Mucosa of rectum (tissue), 2 donors: Measurements from ENCODE around the gene NOTUM.

Source experiments
- H3K27ac ChIP-seq, 2 donors: one replicate each; pipeline ENCODE4 v1.7.0; 2013; ENCODE audit warnings: inconsistent platforms in 2 of 2, low read depth in 2 of 2, low read length in 2 of 2
- H3K27me3 ChIP-seq, 2 donors: one replicate each; pipeline ENCODE4 v1.7.0; 2013; ENCODE audit warnings: low read length in 2 of 2; ENCODE audit not compliant: control insufficient read depth in 2 of 2, insufficient read depth in 2 of 2
- H3K36me3 ChIP-seq, 2 donors: one replicate each; pipeline ENCODE4 v1.7.0; 2013; ENCODE audit warnings: low read length in 2 of 2; ENCODE audit not compliant: control insufficient read depth in 2 of 2, insufficient read depth in 2 of 2
- H3K4me1 ChIP-seq, 2 donors: one replicate each; pipeline ENCODE4 v1.7.0; 2013; ENCODE audit warnings: low read length in 2 of 2, mild to moderate bottlenecking in 1 of 2; ENCODE audit not compliant: control insufficient read depth in 2 of 2, insufficient read depth in 2 of 2
- H3K4me3 ChIP-seq, 2 donors: one replicate each; pipeline ENCODE4 v1.7.0; 2013; ENCODE audit warnings: low read length in 2 of 2
- H3K9ac ChIP-seq, 2 donors: one replicate each; pipeline ENCODE4 v1.7.0; 2013; ENCODE audit warnings: low read length in 2 of 2, low read depth in 1 of 2, mild to moderate bottlenecking in 1 of 2
- H3K9me3 ChIP-seq, 2 donors: one replicate each; pipeline ENCODE4 v1.7.0; 2013; ENCODE audit warnings: low read length in 2 of 2; ENCODE audit not compliant: control insufficient read depth in 2 of 2
- donor health status: healthy.
- donor health status: Normal muscosa, but diverticular disease.

Gene NOTUM

GRCh38 chr17:81906476-81907218, 54.3 kb downstream of the NOTUM start:
- Histone ChIP-seq H3K9ac (no peak overlapping the region), H3K4me3 (no peak overlapping the region), H3K36me3 (peaks cover 8 to 26% of the 10 kb centered on the region in 2 donors), H3K27ac (no peak overlapping the region), H3K4me1 (peaks cover 10 to 13% of the 10 kb centered on the region in 2 donors), H3K9me3 (no peaks in the 10 kb centered on the region), H3K27me3 (no peaks in the 10 kb centered on the region)

- H3K4me3 ChIP-seq = no peak overlapping the region
- H3K9me3 ChIP-seq = no peaks in the 10 kb centered on the region
- no peak overlapping the region for H3K27ac ChIP-seq
- no peak overlapping the region for H3K9ac ChIP-seq
- peaks cover 0 to 3% of the 10 kb centered on the region in 2 donors for H3K27me3 ChIP-seq
- H3K36me3 ChIP-seq = peaks cover 8 to 26% of the 10 kb centered on the region in 2 donors
- peaks cover 10 to 13% of the 10 kb centered on the region in 2 donors for H3K4me1 ChIP-seq
These were observed 55.0 kb downstream of the NOTUM start for GRCh38 chr17:81905993-81906392.

GRCh38 chr17:81905424-81905875, 55.5 kb downstream of the NOTUM start:
- Histone ChIP-seq H3K36me3 (peaks cover 9 to 27% of the 10 kb centered on the region in 2 donors), H3K9ac (no peak overlapping the region), H3K4me3 (no peak overlapping the region), H3K9me3 (no peaks in the 10 kb centered on the region), H3K27me3 (peaks cover 0 to 3% of the 10 kb centered on the region in 2 donors), H3K4me1 (peaks cover 7 to 10% of the 10 kb centered on the region in 2 donors), H3K27ac (no peak overlapping the region)

- Histone ChIP-seq H3K4me3 (no peak overlapping the region), H3K9me3 (no peaks in the 10 kb centered on the region), H3K4me1 (peaks cover under 1 to 3% of the 10 kb centered on the region in 2 donors), H3K36me3 (peaks cover 15 to 32% of the 10 kb centered on the region in 2 donors), H3K27me3 (peaks cover 0 to 3% of the 10 kb centered on the region in 2 donors), H3K27ac (no peak overlapping the region), H3K9ac (no peak overlapping the region)
These were observed 56.2 kb downstream of the NOTUM start for GRCh38 chr17:81904600-81905423.

- peaks cover 0 to 3% of the 10 kb centered on the region in 2 donors for H3K4me1 ChIP-seq
- H3K36me3 ChIP-seq = peaks cover 21 to 32% of the 10 kb centered on the region in 2 donors
- H3K9me3 ChIP-seq = no peaks in the 10 kb centered on the region
- H3K27me3 ChIP-seq = peaks cover 0 to 3% of the 10 kb centered on the region in 2 donors
- no peak overlapping the region for H3K4me3 ChIP-seq
- no peak overlapping the region for H3K27ac ChIP-seq
- H3K9ac ChIP-seq = no peak overlapping the region
These were observed 56.9 kb downstream of the NOTUM start for GRCh38 chr17:81903896-81904599.

GRCh38 chr17:81903415-81903831, 57.6 kb downstream of the NOTUM start:
- H3K9me3 ChIP-seq = no peaks in the 10 kb centered on the region
- H3K4me3 ChIP-seq = no peak overlapping the region
- H3K9ac ChIP-seq = no peak overlapping the region
- no peak overlapping the region for H3K27ac ChIP-seq
- peaks cover 0 to 3% of the 10 kb centered on the region in 2 donors for H3K4me1 ChIP-seq
- H3K27me3 ChIP-seq = peaks cover 0 to 3% of the 10 kb centered on the region in 2 donors
- H3K36me3 ChIP-seq = peaks cover 23 to 38% of the 10 kb centered on the region in 2 donors

- H3K9me3 ChIP-seq = no peaks in the 10 kb centered on the region
- peaks cover 0 to 3% of the 10 kb centered on the region in 2 donors for H3K27me3 ChIP-seq
- H3K36me3 ChIP-seq = peaks cover 23 to 37% of the 10 kb centered on the region in 2 donors
- H3K4me1 ChIP-seq = peaks cover 0 to 3% of the 10 kb centered on the region in 2 donors
- H3K4me3 ChIP-seq = no peak overlapping the region
- peak overlapping the region in 1 of 2 donors; percentile 38 for H3K9ac ChIP-seq
- H3K27ac ChIP-seq = no peak overlapping the region
These were observed 58.2 kb downstream of the NOTUM start for GRCh38 chr17:81902653-81903414.
